ENCODE data around the gene DOCK1. TPM values are rescaled to one million over a fixed set of nuclear protein-coding genes. Genes with fewer than 3 reads are reported as not detected.

The DOCK1 gene
- total and polyA plus RNA-seq, 2 experiments from 2014 or later = 22.8 to 45.6 TPM

DNA sequence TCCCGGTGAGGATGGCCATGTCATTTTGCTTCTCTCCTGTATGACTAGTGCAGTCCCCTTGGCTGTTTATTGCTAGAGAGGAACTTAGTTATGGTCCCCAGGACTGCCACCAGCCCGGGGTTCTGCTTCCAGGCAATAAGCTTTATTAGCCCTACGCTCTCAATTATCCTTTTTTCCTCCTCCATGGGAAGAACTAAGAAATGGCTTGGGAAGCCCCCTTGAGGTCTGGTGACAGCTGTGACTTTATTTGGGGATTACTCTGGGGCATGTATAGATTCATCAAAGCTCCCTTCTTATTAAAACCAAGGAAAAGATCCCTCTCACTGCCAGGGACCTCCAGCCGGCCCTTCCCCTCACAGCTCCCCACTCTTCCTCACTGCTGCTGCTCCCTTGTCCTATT is 446.3 kb downstream of the DOCK1 start:
- Histone ChIP-seq H3K4me3 (no peak overlapping the region), H3K9me3 (ENCODE audit: low read depth) (no peaks in the 10 kb centered on the region), H3K27me3 (replicated peaks; ENCODE audit: insufficient read depth) (no peaks in the 10 kb centered on the region), H3F3A (ENCODE audit: insufficient read depth) (no peaks in the 10 kb centered on the region), H3K9ac (no peak overlapping the region), H3K4me1 (ENCODE audit: insufficient read depth) (no peaks in the 10 kb centered on the region), H3K36me3 (ENCODE audit: low read depth) (no peaks in the 10 kb centered on the region), H3K27ac (no peak overlapping the region), H3K9me2 (ENCODE audit: insufficient read depth) (no peaks in the 10 kb centered on the region), H3K79me2 (ENCODE audit: insufficient read depth) (no peaks in the 10 kb centered on the region), H4K20me1 (ENCODE audit: insufficient read depth) (no peaks in the 10 kb centered on the region), H3K4me2 (ENCODE audit: unreplicated experiment) (no peak overlapping the region), H2AFZ (no peak overlapping the region)
- in situ Hi-C loops (cut with MboI) = no loop called here
- WGBS, 2 experiments (ENCODE audit: low coverage in 1 of 2, low lambda C conversion rate in 2 of 2, missing lambda C conversion rate in 2 of 2) = 92 to 94% methylated on average over 4 of the region's 4 CpGs
- DNase-seq = no peak
- TF ChIP-seq EZH2 (IDR thresholded peaks at IDR 0.05; ENCODE audit: insufficient read depth, poor library complexity, severe bottlenecking) = no peak
- no peak for TF ChIP-seq EZH2phosphoT487 (IDR thresholded peaks at IDR 0.05; ENCODE audit: insufficient read depth, low read depth)

DNA sequence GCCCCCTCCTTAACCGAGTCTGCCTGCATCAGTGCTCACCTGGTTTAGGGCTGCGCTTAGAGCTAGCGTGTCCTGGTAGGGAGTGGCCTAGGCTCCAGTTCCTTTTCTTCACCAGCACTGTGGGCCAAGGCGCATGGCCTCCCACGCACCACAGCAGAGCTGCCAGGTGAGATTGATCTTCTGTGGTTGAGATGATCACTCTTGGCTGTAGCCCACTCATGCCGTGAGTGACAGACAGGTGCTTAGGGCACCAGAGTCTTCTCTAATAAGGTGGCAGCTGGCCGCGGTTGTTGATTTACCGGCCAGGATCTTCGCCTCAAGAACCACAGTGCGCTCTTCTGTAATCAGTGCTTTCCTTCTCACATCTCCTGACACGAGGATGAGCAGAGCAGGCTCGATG is 448.3 kb downstream of the DOCK1 start:
- 94 to 95% methylated on average over 13 of the region's 13 CpGs for WGBS, 2 experiments (ENCODE audit: low coverage in 1 of 2, low lambda C conversion rate in 2 of 2, missing lambda C conversion rate in 2 of 2)
- no peaks in the 10 kb centered on the region for H3F3A ChIP-seq (ENCODE audit: insufficient read depth)
- no peaks in the 10 kb centered on the region for H3K36me3 ChIP-seq (ENCODE audit: low read depth)
- no peak for DNase-seq
- H3K27ac ChIP-seq = no peak overlapping the region
- no peaks in the 10 kb centered on the region for H3K9me3 ChIP-seq (ENCODE audit: low read depth)
- no peak overlapping the region for H3K9ac ChIP-seq
- no peaks in the 10 kb centered on the region for H3K4me1 ChIP-seq (ENCODE audit: insufficient read depth)
- H3K79me2 ChIP-seq (ENCODE audit: insufficient read depth) = no peaks in the 10 kb centered on the region
- no peak for TF ChIP-seq EZH2 (IDR thresholded peaks at IDR 0.05; ENCODE audit: insufficient read depth, poor library complexity, severe bottlenecking)
- no peak for TF ChIP-seq EZH2phosphoT487 (IDR thresholded peaks at IDR 0.05; ENCODE audit: insufficient read depth, low read depth)
- no peak overlapping the region for H3K4me3 ChIP-seq
- no peaks in the 10 kb centered on the region for H4K20me1 ChIP-seq (ENCODE audit: insufficient read depth)
- no peaks in the 10 kb centered on the region for H3K9me2 ChIP-seq (ENCODE audit: insufficient read depth)
- no peak overlapping the region for H3K4me2 ChIP-seq (ENCODE audit: unreplicated experiment)
- H2AFZ ChIP-seq = no peak overlapping the region
- H3K27me3 ChIP-seq (replicated peaks; ENCODE audit: insufficient read depth) = no peaks in the 10 kb centered on the region
- in situ Hi-C loops (cut with MboI) = no loop called here

- DNase-seq = no peak
- 55 to 59% methylated on average over 7 of the region's 7 CpGs for WGBS, 2 experiments (ENCODE audit: low coverage in 1 of 2, low lambda C conversion rate in 2 of 2, missing lambda C conversion rate in 2 of 2)
Measured at GRCh38 chr10:127354255-127354654, 449.0 kb downstream of the DOCK1 start.

DNA sequence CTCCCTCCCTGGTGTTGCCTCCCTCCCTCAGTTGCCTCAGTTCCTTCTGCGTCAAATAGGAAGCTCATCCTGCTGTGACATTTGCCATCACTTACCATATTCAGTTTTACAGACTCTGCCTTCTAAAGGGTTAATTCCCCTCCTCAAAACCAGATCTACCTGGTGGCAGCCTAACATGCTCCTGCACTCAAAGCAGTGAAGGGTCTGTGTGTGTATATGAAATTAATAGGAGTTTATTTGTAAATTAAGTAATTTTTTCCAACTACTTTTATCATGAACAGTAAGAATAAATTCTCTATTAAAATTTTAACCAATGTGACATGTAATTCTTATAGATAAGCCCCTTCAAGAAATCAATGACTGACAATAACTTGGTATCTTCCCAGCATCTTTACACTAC is 449.8 kb downstream of the DOCK1 start:
- in situ Hi-C loops (cut with MboI) = no loop called here
- no peak overlapping the region for H3K4me2 ChIP-seq (ENCODE audit: unreplicated experiment)

More at GRCh38 chr10:127354255-127354654, 449.0 kb downstream of the DOCK1 start:
- no peaks in the 10 kb centered on the region for H3K9me3 ChIP-seq (ENCODE audit: low read depth)
- H3K4me3 ChIP-seq = no peak overlapping the region
- H3K79me2 ChIP-seq (ENCODE audit: insufficient read depth) = no peaks in the 10 kb centered on the region
- no peaks in the 10 kb centered on the region for H4K20me1 ChIP-seq (ENCODE audit: insufficient read depth)
- no peaks in the 10 kb centered on the region for H3K9me2 ChIP-seq (ENCODE audit: insufficient read depth)
- no peak overlapping the region for H3K4me2 ChIP-seq (ENCODE audit: unreplicated experiment)
- H3K36me3 ChIP-seq (ENCODE audit: low read depth) = 0 out of 2 replicates have a peak, but pooled peaks cover under 1% of the 10 kb centered on the region
- no peak overlapping the region for H2AFZ ChIP-seq
- no peak overlapping the region for H3K27ac ChIP-seq
- H3K27me3 ChIP-seq (replicated peaks; ENCODE audit: insufficient read depth) = no peaks in the 10 kb centered on the region
- H3K4me1 ChIP-seq (ENCODE audit: insufficient read depth) = no peaks in the 10 kb centered on the region
- in situ Hi-C loops (cut with MboI) = no loop called here
- TF ChIP-seq EZH2phosphoT487 (IDR thresholded peaks at IDR 0.05; ENCODE audit: insufficient read depth, low read depth) (no peak), EZH2 (IDR thresholded peaks at IDR 0.05; ENCODE audit: insufficient read depth, poor library complexity, severe bottlenecking) (no peak)
- no peak overlapping the region for H3K9ac ChIP-seq
- H3F3A ChIP-seq (ENCODE audit: insufficient read depth) = no peaks in the 10 kb centered on the region

DNA sequence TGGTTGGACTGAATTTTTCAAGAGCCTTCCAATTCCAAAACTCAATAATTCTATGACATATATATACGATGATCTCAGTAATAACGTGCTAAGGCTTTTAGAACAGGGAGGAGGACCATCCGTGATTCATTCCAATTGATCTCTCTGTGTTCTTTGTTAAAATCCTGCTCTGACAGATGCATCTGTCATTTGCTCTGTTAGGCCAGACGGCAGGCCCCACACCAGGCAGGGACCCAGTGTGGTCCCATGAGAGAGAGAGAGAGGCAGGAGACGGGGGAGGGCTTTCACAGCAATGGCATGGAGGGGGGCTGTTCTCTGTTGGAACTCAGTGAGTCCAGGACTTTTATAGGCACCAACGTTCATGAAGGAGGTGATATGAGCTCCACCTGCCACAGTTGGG is 451.1 kb downstream of the DOCK1 start:
- Histone ChIP-seq H3F3A (ENCODE audit: insufficient read depth) (no peaks in the 10 kb centered on the region), H3K4me1 (ENCODE audit: insufficient read depth) (no peaks in the 10 kb centered on the region), H3K27me3 (replicated peaks; ENCODE audit: insufficient read depth) (no peaks in the 10 kb centered on the region), H3K36me3 (ENCODE audit: low read depth) (0 out of 2 replicates have a peak, but pooled peaks cover 5% of the 10 kb centered on the region), H3K9me3 (ENCODE audit: low read depth) (no peaks in the 10 kb centered on the region), H3K4me2 (ENCODE audit: unreplicated experiment) (no peak overlapping the region), H2AFZ (no peak overlapping the region), H3K9ac (no peak overlapping the region), H3K79me2 (ENCODE audit: insufficient read depth) (no peaks in the 10 kb centered on the region), H4K20me1 (ENCODE audit: insufficient read depth) (no peaks in the 10 kb centered on the region), H3K27ac (no peak overlapping the region), H3K4me3 (no peak overlapping the region), H3K9me2 (ENCODE audit: insufficient read depth) (no peaks in the 10 kb centered on the region)
- in situ Hi-C loops (cut with MboI) = no loop called here
- DNase-seq = no peak
- WGBS, 2 experiments (ENCODE audit: low coverage in 1 of 2, low lambda C conversion rate in 2 of 2, missing lambda C conversion rate in 2 of 2) = 95 to 96% methylated on average over 6 of the region's 6 CpGs
- TF ChIP-seq EZH2phosphoT487 (IDR thresholded peaks at IDR 0.05; ENCODE audit: insufficient read depth, low read depth) (no peak), EZH2 (IDR thresholded peaks at IDR 0.05; ENCODE audit: insufficient read depth, poor library complexity, severe bottlenecking) (no peak)

More for the DNA sequence above, 449.8 kb downstream of the DOCK1 start:
- Histone ChIP-seq H4K20me1 (ENCODE audit: insufficient read depth) (no peaks in the 10 kb centered on the region), H3K36me3 (ENCODE audit: low read depth) (0 out of 2 replicates have a peak, but pooled peaks cover 5% of the 10 kb centered on the region), H3K9me2 (ENCODE audit: insufficient read depth) (no peaks in the 10 kb centered on the region), H3K9me3 (ENCODE audit: low read depth) (no peaks in the 10 kb centered on the region), H3K27ac (no peak overlapping the region), H2AFZ (no peak overlapping the region), H3F3A (ENCODE audit: insufficient read depth) (no peaks in the 10 kb centered on the region), H3K79me2 (ENCODE audit: insufficient read depth) (no peaks in the 10 kb centered on the region), H3K4me1 (ENCODE audit: insufficient read depth) (no peaks in the 10 kb centered on the region), H3K27me3 (replicated peaks; ENCODE audit: insufficient read depth) (no peaks in the 10 kb centered on the region), H3K9ac (no peak overlapping the region), H3K4me3 (no peak overlapping the region)
- DNase-seq = no peak
- no peak for TF ChIP-seq EZH2phosphoT487 (IDR thresholded peaks at IDR 0.05; ENCODE audit: insufficient read depth, low read depth)
- no peak for TF ChIP-seq EZH2 (IDR thresholded peaks at IDR 0.05; ENCODE audit: insufficient read depth, poor library complexity, severe bottlenecking)
- WGBS, 2 experiments (ENCODE audit: low coverage in 1 of 2, low lambda C conversion rate in 2 of 2, missing lambda C conversion rate in 2 of 2) = 95 to 100% methylated on average over 1 of the region's 1 CpG
